ENCODE results near the gene MPST. TPM values are rescaled to one million over a fixed set of nuclear protein-coding genes. Genes with fewer than 3 reads are reported as not detected.

MPST gene
- total RNA-seq, 6 experiments from 2014 or later = 24.9 to 35.5 (median 27.5) TPM

GRCh38 chr22:37021041-37021440 is 1.5 kb downstream of the MPST start:
- H3K4me3 Mint-ChIP-seq = no peak overlapping the region; the same call in 1 of the 2 replicates
- H3K4me1 Mint-ChIP-seq (ENCODE audit: low read depth) = peaks cover 11% of the 10 kb centered on the region
- H3K9me3 Mint-ChIP-seq = no peaks in the 10 kb centered on the region
- H3K27me3 Mint-ChIP-seq (ENCODE audit: insufficient read depth) = peaks cover 3% of the 10 kb centered on the region; the same call in 1 of the 2 replicates
- no peak for TF ChIP-seq CTCF (IDR thresholded peaks at IDR 0.05)
- peaks cover 10% of the 10 kb centered on the region; the same call in 1 of the 2 replicates for H3K36me3 Mint-ChIP-seq (ENCODE audit: low read depth)
- no peak for DNase-seq
- H3K27ac Mint-ChIP-seq = no peak overlapping the region

- TF ChIP-seq CTCF (IDR thresholded peaks at IDR 0.05) = peak; percentile 93
- H3K27me3 Mint-ChIP-seq (ENCODE audit: insufficient read depth) = peaks cover 3% of the 10 kb centered on the region; the same call in 1 of the 2 replicates
- peak; percentile 13 for DNase-seq
- no peak overlapping the region; the same call in 1 of the 2 replicates for H3K27ac Mint-ChIP-seq
- no peaks in the 10 kb centered on the region for H3K9me3 Mint-ChIP-seq
- peaks cover 11% of the 10 kb centered on the region for H3K4me1 Mint-ChIP-seq (ENCODE audit: low read depth)
- 0 out of 2 replicates have a peak overlapping the region, but pooled peaks have one; percentile 17 for H3K4me3 Mint-ChIP-seq
- H3K36me3 Mint-ChIP-seq (ENCODE audit: low read depth) = peaks cover 10% of the 10 kb centered on the region; the same call in 1 of the 2 replicates
Observed at GRCh38 chr22:37021710-37022482, 2.4 kb downstream of the MPST start.

GRCh38 chr22:37022483-37023337 is 3.2 kb downstream of the MPST start:
- Mint-ChIP-seq H3K9me3 (no peaks in the 10 kb centered on the region), H3K4me1 (ENCODE audit: low read depth) (peaks cover 11% of the 10 kb centered on the region), H3K27me3 (ENCODE audit: insufficient read depth) (peaks cover 3% of the 10 kb centered on the region; the same call in 1 of the 2 replicates), H3K36me3 (ENCODE audit: low read depth) (peaks cover 10% of the 10 kb centered on the region; the same call in 1 of the 2 replicates), H3K27ac (no peak overlapping the region), H3K4me3 (no peak overlapping the region)
- TF ChIP-seq CTCF (IDR thresholded peaks at IDR 0.05) = no peak
- DNase-seq = no peak

DNA sequence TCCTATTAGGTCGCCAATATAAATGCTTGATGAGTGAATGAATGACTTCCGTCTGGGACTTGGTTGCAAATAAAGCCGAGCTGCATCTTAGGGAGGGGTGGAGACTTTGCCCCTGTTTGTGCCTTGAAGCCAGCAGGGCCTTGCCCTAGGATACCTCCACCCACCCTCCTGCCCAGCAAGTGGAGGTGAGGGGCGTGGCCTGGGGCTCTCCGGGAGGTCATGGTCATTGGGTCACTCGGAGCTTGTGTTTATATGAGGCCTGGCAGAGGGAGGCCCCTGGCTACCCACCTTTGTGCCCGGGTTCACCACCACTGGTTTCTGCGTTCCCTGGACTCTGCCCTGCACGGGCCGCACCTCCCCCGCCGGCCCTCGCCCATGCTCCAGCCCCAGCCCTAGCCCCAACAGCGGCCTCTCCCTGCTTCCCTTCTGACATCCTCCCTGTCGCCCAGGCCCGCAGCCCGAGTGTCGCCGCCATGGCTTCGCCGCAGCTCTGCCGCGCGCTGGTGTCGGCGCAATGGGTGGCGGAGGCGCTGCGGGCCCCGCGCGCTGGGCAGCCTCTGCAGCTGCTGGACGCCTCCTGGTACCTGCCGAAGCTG is 4.3 kb downstream of the MPST start:
- Mint-ChIP-seq H3K36me3 (ENCODE audit: low read depth) (peaks cover 10% of the 10 kb centered on the region; the same call in 1 of the 2 replicates), H3K9me3 (no peaks in the 10 kb centered on the region), H3K27ac (no peak overlapping the region), H3K4me3 (no peak overlapping the region), H3K4me1 (ENCODE audit: low read depth) (peaks cover 11% of the 10 kb centered on the region), H3K27me3 (ENCODE audit: insufficient read depth) (peaks cover 3% of the 10 kb centered on the region; the same call in 1 of the 2 replicates)
- no peak for TF ChIP-seq CTCF (IDR thresholded peaks at IDR 0.05)
- no peak for DNase-seq

All from HFFc6 (cell line).